HFFc6 (cell line): ENCODE results near the gene SLC35G2. TPM values are rescaled to one million over a fixed set of nuclear protein-coding genes. Genes with fewer than 3 reads are reported as not detected.

ENCODE experiments used
- DNase-seq: peaks from one replicate; pipeline ENCODE4 v3.0.0-alpha.2; 2018
- H3K27ac Mint-ChIP-seq: 2 replicates; pipeline ENCODE4 v1.8.0; 2020; ENCODE audit warnings: mild to moderate bottlenecking, mixed read lengths
- H3K27me3 Mint-ChIP-seq: 2 replicates; pipeline ENCODE4 v1.8.0; 2021; ENCODE audit warnings: mild to moderate bottlenecking, moderate library complexity, mixed read lengths; ENCODE audit not compliant: insufficient read depth
- H3K36me3 Mint-ChIP-seq: 2 replicates; pipeline ENCODE4 v1.8.0; 2021; ENCODE audit warnings: low read depth, mixed read lengths
- H3K4me1 Mint-ChIP-seq: 2 replicates; pipeline ENCODE4 v1.8.0; 2020; ENCODE audit warnings: low read depth, mixed read lengths
- H3K4me3 Mint-ChIP-seq: 2 replicates; pipeline ENCODE4 v1.8.0; 2020; ENCODE audit warnings: mild to moderate bottlenecking, moderate library complexity, mixed read lengths
- H3K9me3 Mint-ChIP-seq: 2 replicates; pipeline ENCODE4 v1.8.0; 2020; ENCODE audit warnings: mild to moderate bottlenecking, mixed read lengths
- total RNA-seq, 6 experiments: library from RNA; stranded (reverse); fragmentation: NEBNext Ultra II Directional; extraction: Animal tissue kit (Norgen Biotek cat#: 25700); gene quantifications; 2 replicates in 1 of 6; 3 replicates in 5 of 6; pipeline ENCODE4 v1.2.3, GENCODE V29; 2021
- TF ChIP-seq, protein P1 (sequence below): fragments of 200-600 bp; sonication (generic); IDR thresholded peaks from 2 replicates; pipeline ENCODE4 v1.5.0; 2021; ENCODE audit warnings: antibody characterized with exemption, mild to moderate bottlenecking

Gene SLC35G2
- total RNA-seq, 6 experiments from 2014 or later = 19.4 to 23.9 (median 22.1) TPM

- H3K4me1 Mint-ChIP-seq = peaks cover 35% of the 10 kb centered on the region
- H3K27ac Mint-ChIP-seq = peak overlapping the region; percentile 92
- peak; percentile 32 for DNase-seq
- H3K4me3 Mint-ChIP-seq = peak overlapping the region; percentile 94; the same call in 1 of the 2 replicates
- TF ChIP-seq, protein P1, sequence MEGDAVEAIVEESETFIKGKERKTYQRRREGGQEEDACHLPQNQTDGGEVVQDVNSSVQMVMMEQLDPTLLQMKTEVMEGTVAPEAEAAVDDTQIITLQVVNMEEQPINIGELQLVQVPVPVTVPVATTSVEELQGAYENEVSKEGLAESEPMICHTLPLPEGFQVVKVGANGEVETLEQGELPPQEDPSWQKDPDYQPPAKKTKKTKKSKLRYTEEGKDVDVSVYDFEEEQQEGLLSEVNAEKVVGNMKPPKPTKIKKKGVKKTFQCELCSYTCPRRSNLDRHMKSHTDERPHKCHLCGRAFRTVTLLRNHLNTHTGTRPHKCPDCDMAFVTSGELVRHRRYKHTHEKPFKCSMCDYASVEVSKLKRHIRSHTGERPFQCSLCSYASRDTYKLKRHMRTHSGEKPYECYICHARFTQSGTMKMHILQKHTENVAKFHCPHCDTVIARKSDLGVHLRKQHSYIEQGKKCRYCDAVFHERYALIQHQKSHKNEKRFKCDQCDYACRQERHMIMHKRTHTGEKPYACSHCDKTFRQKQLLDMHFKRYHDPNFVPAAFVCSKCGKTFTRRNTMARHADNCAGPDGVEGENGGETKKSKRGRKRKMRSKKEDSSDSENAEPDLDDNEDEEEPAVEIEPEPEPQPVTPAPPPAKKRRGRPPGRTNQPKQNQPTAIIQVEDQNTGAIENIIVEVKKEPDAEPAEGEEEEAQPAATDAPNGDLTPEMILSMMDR = no peak
- H3K27me3 Mint-ChIP-seq = peaks cover 5% of the 10 kb centered on the region; the same call in 1 of the 2 replicates
- H3K36me3 Mint-ChIP-seq = peaks cover 11% of the 10 kb centered on the region
- peaks cover under 1% of the 10 kb centered on the region; the same call in 1 of the 2 replicates for H3K9me3 Mint-ChIP-seq
These were observed 1.5 kb upstream of the SLC35G2 start for GRCh38 chr3:136817448-136817847.

DNA sequence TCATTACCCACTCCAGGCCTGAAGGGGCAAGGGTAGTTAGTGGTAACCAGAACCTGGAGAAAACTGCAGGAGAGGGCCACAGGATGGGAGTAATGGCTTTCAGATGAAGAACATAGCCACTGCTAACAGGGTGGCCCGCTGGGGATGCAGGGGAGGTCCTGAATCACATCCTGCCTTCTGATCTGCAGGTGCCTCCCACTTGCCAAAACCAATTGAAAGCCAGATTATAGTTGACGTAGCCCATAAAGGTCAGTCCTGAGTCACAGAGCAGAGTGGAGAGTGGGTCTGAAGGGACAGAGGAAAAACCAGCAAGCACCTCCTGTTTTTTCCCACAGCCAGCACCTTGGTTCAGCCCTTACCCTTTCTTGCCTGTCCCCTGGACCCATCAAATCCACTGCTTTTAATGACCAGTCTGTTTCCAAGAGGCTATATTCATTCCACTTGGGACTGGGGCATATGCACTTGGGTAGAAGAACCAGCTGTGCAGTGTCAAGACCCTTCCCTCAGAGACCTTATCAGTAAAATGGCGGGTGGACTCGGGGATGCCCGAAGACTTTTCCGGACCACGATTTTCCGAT lies 646 bp upstream of the SLC35G2 start:
- H3K4me3 Mint-ChIP-seq = peak overlapping the region; percentile 94
- H3K9me3 Mint-ChIP-seq = peaks cover 9% of the 10 kb centered on the region
- peaks cover 20% of the 10 kb centered on the region for H3K36me3 Mint-ChIP-seq
- peaks cover 5% of the 10 kb centered on the region; the same call in 1 of the 2 replicates for H3K27me3 Mint-ChIP-seq
- H3K4me1 Mint-ChIP-seq = peaks cover 35% of the 10 kb centered on the region
- TF ChIP-seq, protein P1 = no peak
- peak; percentile 93 for DNase-seq
- peak overlapping the region; percentile 92 for H3K27ac Mint-ChIP-seq

- Mint-ChIP-seq H3K9me3 (peaks cover 17% of the 10 kb centered on the region), H3K27me3 (peaks cover 5% of the 10 kb centered on the region; the same call in 1 of the 2 replicates), H3K4me1 (peaks cover 35% of the 10 kb centered on the region), H3K27ac (peak overlapping the region; percentile 91), H3K36me3 (peaks cover 29% of the 10 kb centered on the region), H3K4me3 (peak overlapping the region; percentile 94)
- peak; percentile 75 for DNase-seq
- TF ChIP-seq, protein P1 = no peak
These were observed 435 bp downstream of the SLC35G2 start for GRCh38 chr3:136819392-136819730.

DNA sequence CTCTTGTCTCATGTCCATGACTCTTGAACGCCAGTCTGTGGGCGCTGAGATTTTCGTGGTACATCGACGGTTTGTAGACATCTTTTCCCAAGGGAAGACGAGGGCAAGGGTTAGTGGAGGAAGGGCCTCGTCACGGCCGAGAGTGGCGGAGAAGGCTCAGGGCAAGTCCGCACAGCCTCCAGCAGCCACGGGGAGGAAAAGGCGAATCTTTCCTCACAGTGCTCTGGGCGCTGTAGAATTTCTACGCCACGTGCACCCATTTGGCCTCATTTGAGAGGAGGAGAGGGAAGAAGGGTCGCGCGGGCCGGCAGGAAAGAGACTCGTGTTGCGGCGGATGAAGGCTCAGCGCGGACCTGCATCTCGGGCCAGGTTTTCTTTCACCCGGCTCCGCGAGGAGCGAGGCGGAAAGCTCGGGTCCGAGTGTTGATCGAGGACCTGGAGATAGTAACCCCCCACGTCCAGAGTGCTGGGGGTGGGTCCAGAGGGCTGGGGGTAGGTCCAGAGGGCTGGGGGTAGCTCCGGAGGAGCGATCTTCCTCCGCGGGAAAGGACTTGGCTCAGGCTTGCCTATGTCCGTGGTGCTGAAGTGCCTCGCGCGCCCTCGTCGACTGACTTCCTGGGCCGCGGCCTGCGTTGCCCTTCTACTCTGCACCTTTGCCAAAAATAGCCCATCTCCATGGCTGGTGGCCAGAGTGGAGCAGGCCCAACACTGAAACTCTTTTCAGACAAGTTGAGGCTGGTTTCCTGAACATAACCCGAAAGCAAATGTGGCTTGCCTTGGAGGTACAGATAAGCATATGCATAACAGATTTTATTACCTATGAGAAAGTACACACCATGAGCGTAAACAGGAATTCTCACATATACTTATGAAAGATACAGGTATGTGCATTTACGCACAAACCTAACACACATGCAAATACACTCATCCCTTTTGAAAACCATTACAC lies 1.1 kb downstream of the SLC35G2 start:
- peaks cover 35% of the 10 kb centered on the region for H3K4me1 Mint-ChIP-seq
- peak overlapping the region; percentile 94 for H3K4me3 Mint-ChIP-seq
- peaks cover 5% of the 10 kb centered on the region; the same call in 1 of the 2 replicates for H3K27me3 Mint-ChIP-seq
- peak; percentile 27 for DNase-seq
- TF ChIP-seq, protein P1 = no peak
- H3K27ac Mint-ChIP-seq = peak overlapping the region; percentile 91
- peaks cover 35% of the 10 kb centered on the region for H3K36me3 Mint-ChIP-seq
- peaks cover 23% of the 10 kb centered on the region for H3K9me3 Mint-ChIP-seq

DNA sequence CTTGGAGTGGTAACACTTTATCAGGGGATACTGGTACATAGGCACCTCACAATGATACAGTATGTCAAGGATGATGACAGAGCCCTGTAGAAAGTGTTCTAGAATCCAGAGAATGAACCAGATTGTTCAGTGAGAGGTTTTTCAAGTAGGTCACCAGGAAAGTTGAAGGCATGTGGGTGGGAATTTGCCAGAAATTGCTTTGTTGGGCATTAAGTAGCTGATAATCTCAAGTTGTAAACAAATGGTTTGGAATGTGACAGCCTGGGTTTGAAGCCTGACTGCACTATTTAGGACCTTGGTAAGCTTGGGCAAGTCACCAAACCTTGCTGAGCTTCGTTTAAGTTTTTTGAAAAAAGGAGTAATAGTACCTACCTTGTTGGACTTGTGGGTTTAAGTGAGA lies 12.5 kb downstream of the SLC35G2 start:
- Mint-ChIP-seq H3K27me3 (no peaks in the 10 kb centered on the region), H3K4me1 (peaks cover 42% of the 10 kb centered on the region), H3K27ac (no peak overlapping the region), H3K36me3 (peaks cover 37% of the 10 kb centered on the region), H3K4me3 (no peak overlapping the region), H3K9me3 (no peaks in the 10 kb centered on the region; the same call in 1 of the 2 replicates)
- DNase-seq = no peak
- TF ChIP-seq, protein P1 = no peak
